ENCODE data around the gene EPN3.

DNA sequence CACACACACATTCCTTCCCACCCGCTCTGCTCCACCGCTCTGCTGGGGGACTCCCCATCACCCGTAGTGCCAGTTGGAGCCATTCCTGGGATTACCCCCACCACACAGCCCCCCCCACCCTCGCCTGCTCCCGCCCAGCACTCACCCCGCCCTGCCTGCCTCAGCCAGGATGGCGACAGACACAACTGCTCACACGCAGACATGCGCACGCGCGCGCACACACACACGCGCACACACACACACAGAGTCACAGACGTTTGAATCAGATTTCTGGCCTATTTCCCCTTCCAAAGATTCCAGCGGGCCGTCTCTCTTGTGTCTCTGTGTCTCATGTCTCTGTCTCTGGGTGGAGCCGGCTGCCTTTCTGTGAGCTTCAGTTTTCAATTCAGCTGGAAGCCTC lies 32.4 kb downstream of the EPN3 start:
- TF ChIP-seq EZH2 (IDR thresholded peaks at IDR 0.05) = no peak
- TF ChIP-seq, protein P1, sequence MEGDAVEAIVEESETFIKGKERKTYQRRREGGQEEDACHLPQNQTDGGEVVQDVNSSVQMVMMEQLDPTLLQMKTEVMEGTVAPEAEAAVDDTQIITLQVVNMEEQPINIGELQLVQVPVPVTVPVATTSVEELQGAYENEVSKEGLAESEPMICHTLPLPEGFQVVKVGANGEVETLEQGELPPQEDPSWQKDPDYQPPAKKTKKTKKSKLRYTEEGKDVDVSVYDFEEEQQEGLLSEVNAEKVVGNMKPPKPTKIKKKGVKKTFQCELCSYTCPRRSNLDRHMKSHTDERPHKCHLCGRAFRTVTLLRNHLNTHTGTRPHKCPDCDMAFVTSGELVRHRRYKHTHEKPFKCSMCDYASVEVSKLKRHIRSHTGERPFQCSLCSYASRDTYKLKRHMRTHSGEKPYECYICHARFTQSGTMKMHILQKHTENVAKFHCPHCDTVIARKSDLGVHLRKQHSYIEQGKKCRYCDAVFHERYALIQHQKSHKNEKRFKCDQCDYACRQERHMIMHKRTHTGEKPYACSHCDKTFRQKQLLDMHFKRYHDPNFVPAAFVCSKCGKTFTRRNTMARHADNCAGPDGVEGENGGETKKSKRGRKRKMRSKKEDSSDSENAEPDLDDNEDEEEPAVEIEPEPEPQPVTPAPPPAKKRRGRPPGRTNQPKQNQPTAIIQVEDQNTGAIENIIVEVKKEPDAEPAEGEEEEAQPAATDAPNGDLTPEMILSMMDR (IDR thresholded peaks at IDR 0.05) = no peak
